ENCODE measurements around the gene SOX5. TPM values are rescaled to one million over a fixed set of nuclear protein-coding genes. Genes with fewer than 3 reads are reported as not detected.

Gene SOX5
- total RNA-seq, 1 donor from 2014 or later, result 2.9 TPM

DNA sequence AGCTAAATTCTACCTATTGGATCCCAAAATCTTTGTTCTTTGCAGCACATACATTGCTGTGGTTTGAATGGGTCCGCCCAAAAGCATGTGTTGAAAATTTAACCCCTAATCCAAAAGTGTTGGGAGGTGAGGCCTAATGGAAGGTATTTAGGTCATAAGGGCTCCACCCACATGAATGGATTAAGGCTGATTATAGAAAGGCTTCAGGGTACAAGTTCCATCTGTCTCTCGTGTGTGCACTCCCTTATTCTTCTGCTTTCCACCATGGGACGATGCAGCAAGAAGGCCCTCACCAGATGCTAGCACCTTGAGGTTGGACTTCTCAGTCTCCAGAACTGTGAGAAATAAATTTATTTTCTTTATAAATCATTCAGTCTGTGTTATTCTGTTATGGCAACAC lies 190.9 kb downstream of the SOX5 start:
- Histone ChIP-seq H3K4me3 (no peak overlapping the region), H3K36me3 (no peaks in the 10 kb centered on the region), H3K4me1 (no peaks in the 10 kb centered on the region), H3K9me3 (replicated peaks) (no peaks in the 10 kb centered on the region), H3K27ac (replicated peaks) (no peak overlapping the region), H3K27me3 (ENCODE audit: low read depth) (no peaks in the 10 kb centered on the region)
- DNase-seq, result no peak
- TF ChIP-seq, protein P1, sequence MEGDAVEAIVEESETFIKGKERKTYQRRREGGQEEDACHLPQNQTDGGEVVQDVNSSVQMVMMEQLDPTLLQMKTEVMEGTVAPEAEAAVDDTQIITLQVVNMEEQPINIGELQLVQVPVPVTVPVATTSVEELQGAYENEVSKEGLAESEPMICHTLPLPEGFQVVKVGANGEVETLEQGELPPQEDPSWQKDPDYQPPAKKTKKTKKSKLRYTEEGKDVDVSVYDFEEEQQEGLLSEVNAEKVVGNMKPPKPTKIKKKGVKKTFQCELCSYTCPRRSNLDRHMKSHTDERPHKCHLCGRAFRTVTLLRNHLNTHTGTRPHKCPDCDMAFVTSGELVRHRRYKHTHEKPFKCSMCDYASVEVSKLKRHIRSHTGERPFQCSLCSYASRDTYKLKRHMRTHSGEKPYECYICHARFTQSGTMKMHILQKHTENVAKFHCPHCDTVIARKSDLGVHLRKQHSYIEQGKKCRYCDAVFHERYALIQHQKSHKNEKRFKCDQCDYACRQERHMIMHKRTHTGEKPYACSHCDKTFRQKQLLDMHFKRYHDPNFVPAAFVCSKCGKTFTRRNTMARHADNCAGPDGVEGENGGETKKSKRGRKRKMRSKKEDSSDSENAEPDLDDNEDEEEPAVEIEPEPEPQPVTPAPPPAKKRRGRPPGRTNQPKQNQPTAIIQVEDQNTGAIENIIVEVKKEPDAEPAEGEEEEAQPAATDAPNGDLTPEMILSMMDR (IDR thresholded peaks at IDR 0.05; ENCODE audit: borderline replicate concordance), result no peak
- intact Hi-C loops (cut with micrococcal nuclease), result no loop called here

DNA sequence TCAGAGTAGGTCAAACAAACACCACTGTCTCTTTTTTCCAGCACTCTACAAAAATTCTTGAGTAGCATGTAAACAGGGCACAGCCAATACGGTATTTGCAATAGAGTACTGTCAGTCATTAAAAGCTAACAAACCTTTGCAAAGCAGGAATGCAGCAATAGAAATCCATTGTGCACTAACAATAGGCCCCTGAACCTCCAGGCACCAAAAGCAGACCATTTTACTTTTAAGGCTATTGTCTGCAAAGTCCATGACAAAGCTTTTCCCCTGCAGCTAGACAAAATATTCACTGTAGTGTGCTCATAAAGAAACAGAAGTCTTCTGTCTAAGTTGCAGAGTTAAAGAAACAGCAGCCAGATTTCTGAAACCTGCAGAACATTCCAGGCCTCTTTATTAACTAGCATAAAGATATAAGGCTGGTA lies 191.9 kb downstream of the SOX5 start:
- Histone ChIP-seq H3K27ac (replicated peaks) (no peak overlapping the region), H3K9me3 (replicated peaks) (no peaks in the 10 kb centered on the region), H3K4me3 (no peak overlapping the region), H3K27me3 (ENCODE audit: low read depth) (no peaks in the 10 kb centered on the region), H3K4me1 (no peaks in the 10 kb centered on the region), H3K36me3 (no peaks in the 10 kb centered on the region)
- TF ChIP-seq, protein P1 (IDR thresholded peaks at IDR 0.05; ENCODE audit: borderline replicate concordance), result no peak
- intact Hi-C loops (cut with micrococcal nuclease), result no loop called here
- no peak for DNase-seq

DNA sequence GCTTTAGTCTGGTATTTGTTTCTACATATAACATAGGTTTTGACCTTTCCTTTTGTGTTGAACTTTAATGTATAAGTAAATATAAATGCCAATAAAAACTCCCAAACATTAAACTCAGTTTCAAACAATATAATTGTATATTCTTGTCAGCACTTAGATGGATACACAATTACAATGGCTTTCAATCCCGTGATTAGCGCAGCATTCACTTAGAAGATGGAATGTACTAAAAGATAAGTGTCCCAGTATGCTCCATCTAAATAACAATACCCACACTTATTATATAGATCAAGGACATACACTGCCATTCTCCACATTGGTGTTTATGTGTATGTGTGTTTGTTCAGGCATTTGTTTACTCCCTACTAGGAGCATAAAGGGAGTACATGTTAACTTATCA lies 193.1 kb downstream of the SOX5 start:
- intact Hi-C loops (cut with micrococcal nuclease), result no loop called here
- no peak overlapping the region for H3K27ac ChIP-seq (replicated peaks)
- H3K27me3 ChIP-seq (ENCODE audit: low read depth), result no peaks in the 10 kb centered on the region
- H3K4me1 ChIP-seq, result no peaks in the 10 kb centered on the region
- no peak for DNase-seq
- TF ChIP-seq, protein P1 (IDR thresholded peaks at IDR 0.05; ENCODE audit: borderline replicate concordance), result no peak
- H3K4me3 ChIP-seq, result no peak overlapping the region
- H3K36me3 ChIP-seq, result no peaks in the 10 kb centered on the region
- no peaks in the 10 kb centered on the region for H3K9me3 ChIP-seq (replicated peaks)

DNA sequence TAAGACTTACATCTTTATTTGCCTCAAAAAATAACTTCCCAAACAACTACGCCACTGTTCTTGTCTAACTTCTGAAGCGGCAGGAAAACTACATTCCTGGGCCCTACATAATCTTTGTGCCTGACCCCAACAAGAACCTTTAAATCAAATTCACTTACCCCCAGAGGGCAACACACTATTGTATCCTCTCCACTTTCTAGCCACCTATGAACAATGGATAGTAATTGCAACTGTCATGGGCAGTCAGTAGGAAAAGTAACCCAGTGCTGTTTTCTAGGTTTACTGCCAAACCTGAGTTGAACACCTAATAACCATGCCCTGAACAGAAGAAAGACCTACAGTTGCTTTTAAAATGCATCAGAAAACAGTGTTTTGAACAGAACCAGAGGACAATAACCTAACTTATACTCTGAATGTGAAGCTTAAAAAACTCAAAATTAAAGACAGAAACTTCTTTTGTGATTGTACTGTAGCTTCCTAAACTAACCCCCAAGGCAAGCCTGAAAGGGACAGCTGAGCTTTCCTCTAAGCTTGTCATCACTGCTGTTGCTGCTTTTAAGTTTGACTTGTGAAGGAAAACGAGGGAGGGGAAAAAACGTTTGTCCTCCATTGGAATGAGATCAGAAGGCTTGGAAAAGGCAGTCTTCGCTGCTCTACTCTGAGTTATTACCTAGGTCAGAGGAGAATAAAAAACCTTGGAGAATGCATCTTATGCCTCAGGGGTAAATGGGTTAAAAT lies 195.7 kb downstream of the SOX5 start:
- no peak for DNase-seq
- intact Hi-C loops (cut with micrococcal nuclease), result no loop called here
- Histone ChIP-seq H3K9me3 (replicated peaks) (no peaks in the 10 kb centered on the region), H3K36me3 (no peaks in the 10 kb centered on the region), H3K4me1 (no peaks in the 10 kb centered on the region), H3K27ac (replicated peaks) (no peak overlapping the region), H3K27me3 (ENCODE audit: low read depth) (no peaks in the 10 kb centered on the region), H3K4me3 (no peak overlapping the region)
- TF ChIP-seq, protein P1 (IDR thresholded peaks at IDR 0.05; ENCODE audit: borderline replicate concordance), result no peak

DNA sequence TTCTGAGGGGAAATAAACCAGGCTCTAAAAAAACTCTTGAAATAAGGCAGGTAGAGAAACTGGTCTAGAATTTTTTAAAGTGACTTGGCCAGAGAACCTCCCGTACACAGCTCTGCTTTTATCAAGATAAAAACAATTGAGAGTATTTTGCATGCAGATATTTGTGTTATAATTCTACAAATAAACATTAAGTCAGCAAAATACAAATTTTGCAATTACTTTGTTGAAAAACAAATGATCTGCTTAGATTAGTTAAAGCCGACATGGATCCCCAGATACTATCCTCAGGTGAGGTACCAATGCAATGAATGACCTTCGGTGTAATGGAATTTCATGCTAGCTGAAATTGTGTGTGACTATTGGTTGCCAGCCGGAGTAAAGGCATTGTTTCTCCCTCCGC lies 197.2 kb downstream of the SOX5 start:
- Histone ChIP-seq H3K27me3 (ENCODE audit: low read depth) (no peaks in the 10 kb centered on the region), H3K27ac (replicated peaks) (no peak overlapping the region), H3K4me3 (no peak overlapping the region), H3K4me1 (no peaks in the 10 kb centered on the region), H3K9me3 (replicated peaks) (no peaks in the 10 kb centered on the region), H3K36me3 (no peaks in the 10 kb centered on the region)
- intact Hi-C loops (cut with micrococcal nuclease), result no loop called here
- TF ChIP-seq, protein P1 (IDR thresholded peaks at IDR 0.05; ENCODE audit: borderline replicate concordance), result no peak
- no peak for DNase-seq

Measured in left ventricle myocardium inferior (tissue), 1 donor.